Measurements from ENCODE around the gene MYT1.

Gene MYT1

DNA sequence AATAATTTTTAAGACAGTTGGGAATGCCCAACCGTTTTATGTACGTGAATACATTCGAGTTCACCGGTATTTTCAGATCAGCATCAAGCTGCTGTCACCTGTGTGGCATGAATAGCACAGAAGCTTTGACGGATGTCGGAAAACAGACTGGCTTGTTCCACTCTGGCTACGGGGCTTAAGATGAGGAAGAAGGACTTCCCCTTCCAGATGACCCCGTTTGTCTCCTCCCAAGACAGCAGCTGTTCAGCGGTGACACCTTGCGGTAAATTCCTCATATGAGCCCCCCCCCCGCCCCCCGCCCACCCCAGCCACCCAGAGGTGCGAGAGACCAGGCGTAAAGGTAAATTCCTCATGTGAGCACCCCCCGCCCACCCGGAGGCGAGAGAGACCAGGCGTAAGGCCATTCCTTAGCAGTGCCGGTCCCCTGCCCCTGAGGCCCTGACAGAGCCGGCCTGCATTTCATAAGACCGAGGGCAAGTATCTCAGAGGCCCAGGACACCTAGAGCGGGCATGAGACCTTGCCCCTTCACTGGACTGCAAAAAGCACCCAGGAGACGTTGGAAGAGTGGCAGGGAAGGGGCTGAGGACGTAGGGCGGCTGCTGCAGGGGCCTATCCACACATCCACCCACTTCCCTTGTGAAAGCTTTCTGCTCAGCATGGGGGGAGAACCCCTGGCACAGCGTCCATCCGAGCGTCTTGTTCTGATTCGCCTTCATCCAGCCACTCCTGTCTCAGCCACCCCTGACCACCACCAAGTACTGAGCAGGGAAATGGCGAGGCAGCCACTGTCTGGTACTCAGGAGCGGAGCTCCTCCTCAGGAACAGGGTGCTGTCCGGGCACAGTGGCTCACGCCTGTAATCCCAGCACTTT, 84.0 kb downstream of the MYT1 start:
- TF ChIP-seq, protein P1, sequence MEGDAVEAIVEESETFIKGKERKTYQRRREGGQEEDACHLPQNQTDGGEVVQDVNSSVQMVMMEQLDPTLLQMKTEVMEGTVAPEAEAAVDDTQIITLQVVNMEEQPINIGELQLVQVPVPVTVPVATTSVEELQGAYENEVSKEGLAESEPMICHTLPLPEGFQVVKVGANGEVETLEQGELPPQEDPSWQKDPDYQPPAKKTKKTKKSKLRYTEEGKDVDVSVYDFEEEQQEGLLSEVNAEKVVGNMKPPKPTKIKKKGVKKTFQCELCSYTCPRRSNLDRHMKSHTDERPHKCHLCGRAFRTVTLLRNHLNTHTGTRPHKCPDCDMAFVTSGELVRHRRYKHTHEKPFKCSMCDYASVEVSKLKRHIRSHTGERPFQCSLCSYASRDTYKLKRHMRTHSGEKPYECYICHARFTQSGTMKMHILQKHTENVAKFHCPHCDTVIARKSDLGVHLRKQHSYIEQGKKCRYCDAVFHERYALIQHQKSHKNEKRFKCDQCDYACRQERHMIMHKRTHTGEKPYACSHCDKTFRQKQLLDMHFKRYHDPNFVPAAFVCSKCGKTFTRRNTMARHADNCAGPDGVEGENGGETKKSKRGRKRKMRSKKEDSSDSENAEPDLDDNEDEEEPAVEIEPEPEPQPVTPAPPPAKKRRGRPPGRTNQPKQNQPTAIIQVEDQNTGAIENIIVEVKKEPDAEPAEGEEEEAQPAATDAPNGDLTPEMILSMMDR (IDR thresholded peaks at IDR 0.05; ENCODE audit: extremely low read depth, missing control alignments), result no peak
- DNase-seq (ENCODE audit: low spot score), result no peak

GRCh38 chr20:64250027-64250426, 85.8 kb downstream of the MYT1 start:
- TF ChIP-seq, protein P1 (IDR thresholded peaks at IDR 0.05; ENCODE audit: extremely low read depth, missing control alignments), result no peak
- no peak for DNase-seq (ENCODE audit: low spot score)

GRCh38 chr20:64253000-64253383, 88.7 kb downstream of the MYT1 start:
- TF ChIP-seq, protein P1 (IDR thresholded peaks at IDR 0.05; ENCODE audit: extremely low read depth, missing control alignments), result no peak
- no peak for DNase-seq (ENCODE audit: low spot score)

DNA sequence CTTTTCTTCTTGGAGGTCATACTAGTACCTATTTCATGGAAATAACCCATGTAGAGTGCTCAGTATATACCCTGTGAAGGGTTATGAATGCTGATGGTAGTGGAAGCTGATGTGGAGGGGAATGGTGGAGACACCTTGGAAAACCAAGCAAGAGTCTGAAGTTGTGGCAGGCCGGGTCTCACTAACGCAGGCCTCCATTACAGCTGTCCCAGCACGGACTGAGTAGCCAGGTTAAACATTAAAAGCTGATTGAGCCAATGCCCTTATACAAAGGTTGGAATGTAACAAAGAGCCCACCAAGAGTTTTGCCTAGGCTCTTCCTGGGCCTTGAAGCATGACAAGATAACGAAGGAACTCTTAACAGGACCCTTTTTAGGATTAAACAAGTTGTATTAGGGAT, 89.2 kb downstream of the MYT1 start:
- TF ChIP-seq, protein P1 (IDR thresholded peaks at IDR 0.05; ENCODE audit: extremely low read depth, missing control alignments), result no peak
- no peak for DNase-seq (ENCODE audit: low spot score)

DNA sequence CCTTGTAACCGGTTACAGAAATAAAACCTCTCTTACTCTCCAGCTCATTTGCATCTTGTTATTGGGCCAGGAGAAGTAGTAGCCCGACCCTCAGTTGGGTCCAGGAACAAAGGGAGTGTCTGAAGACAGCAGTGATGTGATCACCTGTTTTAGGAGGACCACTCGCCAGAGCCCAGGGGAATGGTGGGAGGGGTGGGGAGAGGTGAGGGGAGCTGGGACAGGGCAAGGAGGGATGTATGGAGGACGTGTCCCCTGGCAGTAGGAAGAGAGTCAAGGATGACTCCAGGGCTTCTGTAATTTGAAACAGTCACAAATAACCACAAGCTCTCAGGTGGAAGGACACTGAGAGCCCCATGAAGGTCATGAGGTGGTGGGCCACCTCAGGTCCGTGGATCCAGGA, 89.9 kb downstream of the MYT1 start:
- DNase-seq (ENCODE audit: low spot score), result no peak
- TF ChIP-seq, protein P1 (IDR thresholded peaks at IDR 0.05; ENCODE audit: extremely low read depth, missing control alignments), result no peak

GRCh38 chr20:64254571-64255360, 90.5 kb downstream of the MYT1 start:
- TF ChIP-seq, protein P1 (IDR thresholded peaks at IDR 0.05; ENCODE audit: extremely low read depth, missing control alignments), result no peak
- DNase-seq (ENCODE audit: low spot score), result no peak
